Cerebellar nuclear complex (tissue), 1 donor: ENCODE results near the gene CHMP2A.
"Not testable (repeated sequence)": the region's sequence is repeated elsewhere in the genome, so short reads cannot be mapped to it uniquely, and the experiment has no call there.

Experiments used
- DNase-seq, 2 experiments: peaks; one replicate each; lab custom pipeline; 2025; lab: John Stamatoyannopoulos, UW

The CHMP2A gene

DNA sequence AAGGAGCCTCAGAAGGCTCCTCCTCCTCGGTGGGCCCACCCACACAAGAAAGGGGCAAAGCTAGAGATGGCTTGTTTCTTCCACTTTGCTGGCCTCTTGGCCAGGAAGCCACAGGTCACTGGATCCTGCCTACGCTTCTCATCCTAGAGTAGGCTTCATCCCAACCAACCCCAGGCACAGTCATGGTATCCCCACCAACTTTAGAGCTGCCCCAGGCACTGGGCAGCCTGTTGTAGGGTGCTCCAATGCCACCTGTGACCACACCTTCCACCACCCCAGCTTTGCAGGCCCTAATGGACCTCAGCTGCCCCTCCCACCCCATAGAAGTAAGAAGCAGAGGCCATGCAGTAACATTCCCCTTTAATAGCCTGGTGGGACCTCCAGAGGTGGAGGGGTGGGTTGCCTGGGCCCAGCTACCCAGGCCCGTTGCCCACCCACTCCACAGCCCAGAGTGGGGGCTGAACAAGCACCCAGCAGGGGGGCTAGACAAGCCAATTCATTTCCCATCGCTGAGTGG, 522 bp upstream of the CHMP2A start:
- no peak for DNase-seq

DNA sequence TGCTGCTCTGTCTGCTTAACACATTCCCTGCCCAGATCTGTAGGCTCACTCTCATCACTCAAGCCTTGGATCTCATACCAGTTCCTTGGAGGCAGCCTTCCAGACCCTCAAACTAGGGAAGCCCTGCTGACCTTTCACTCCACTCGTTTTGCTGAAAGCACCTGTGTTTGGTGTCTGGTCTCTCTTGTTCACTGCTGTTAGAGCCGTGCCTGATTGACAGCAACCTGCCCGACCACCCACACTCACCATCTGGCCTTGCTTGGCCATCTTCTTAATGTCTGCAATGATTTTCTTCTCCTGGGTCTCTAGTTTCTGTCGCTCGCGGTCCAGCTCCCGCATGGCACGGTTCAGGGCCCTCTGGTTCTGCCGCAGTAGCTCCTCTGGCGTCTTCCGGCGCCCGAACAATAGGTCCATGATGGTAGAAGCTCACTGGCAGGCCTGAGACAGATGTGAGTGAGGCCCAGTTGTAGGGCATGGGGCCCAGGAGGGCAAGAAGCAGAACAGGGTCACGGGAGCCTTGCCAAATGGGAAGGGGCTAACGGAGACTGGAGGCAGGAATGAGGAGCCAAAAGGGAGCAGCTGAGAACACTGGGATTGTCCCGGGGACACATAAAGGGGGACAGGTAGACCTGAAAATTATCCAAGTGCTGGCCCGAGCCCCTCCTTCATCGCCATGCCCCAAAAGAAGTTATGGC, 959 bp downstream of the CHMP2A start:
- no peak for DNase-seq

DNA sequence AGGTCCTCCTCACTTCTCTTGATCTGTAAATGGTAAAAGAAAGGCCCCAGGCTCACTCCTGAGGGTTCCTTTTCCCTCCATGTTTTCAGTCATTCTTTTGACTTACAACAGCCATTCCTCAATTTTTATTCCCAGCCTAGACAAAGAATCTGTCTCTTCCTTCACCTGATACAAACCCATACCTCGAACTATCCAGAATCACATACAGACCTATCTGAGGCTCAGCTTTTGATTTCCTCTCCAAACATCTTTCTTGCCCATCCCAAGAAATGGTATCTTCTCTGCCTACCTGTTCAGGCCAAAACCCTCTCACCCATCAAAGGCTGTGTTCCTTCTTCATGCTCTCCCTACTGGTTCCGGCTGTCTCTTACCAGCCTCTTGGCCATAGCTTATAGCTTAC, 2.2 kb downstream of the CHMP2A start:
- DNase-seq: no peak

DNA sequence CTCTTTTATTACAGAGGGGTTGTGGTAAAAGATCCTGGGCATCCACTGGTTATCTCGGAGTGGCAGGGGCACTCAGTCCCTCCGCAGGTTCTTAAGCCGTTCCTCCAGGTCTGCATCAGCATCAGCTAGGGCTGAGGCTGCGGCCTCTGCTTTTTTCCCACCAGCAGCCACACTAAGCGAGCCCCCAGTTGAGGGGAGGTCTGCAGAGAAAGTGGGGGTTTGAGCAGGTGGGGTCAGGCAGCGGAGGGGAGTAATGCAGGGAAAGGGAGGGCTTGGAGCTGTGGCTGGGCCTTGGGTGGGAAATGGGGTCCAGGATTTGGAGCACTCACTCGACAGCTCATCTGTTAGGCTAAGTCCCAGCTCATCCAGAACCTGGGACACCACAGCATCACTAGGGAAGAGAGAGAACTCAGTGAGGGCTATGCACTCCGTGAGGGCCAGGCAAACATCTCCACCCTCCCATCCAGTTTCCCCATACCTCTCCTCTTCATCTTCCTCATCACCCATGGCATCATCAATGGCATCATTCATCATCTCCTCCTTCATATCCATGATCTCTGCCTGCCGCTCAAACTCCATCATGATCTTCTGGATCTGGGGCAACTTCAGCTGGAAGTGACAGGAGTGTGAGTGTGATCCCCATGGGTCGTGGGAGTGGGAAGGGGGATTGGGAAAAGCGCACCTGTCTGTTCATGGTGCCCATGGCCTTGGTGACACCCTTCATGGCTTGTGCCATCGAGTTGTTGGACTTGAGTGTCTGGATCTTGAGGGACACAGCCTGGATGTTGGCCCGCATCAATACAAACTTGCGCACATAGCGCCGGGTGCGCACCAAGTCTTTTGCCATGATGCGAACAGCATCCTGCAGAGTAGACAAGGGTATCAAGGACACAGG, 3.1 kb downstream of the CHMP2A start:
- no peak for DNase-seq

DNA sequence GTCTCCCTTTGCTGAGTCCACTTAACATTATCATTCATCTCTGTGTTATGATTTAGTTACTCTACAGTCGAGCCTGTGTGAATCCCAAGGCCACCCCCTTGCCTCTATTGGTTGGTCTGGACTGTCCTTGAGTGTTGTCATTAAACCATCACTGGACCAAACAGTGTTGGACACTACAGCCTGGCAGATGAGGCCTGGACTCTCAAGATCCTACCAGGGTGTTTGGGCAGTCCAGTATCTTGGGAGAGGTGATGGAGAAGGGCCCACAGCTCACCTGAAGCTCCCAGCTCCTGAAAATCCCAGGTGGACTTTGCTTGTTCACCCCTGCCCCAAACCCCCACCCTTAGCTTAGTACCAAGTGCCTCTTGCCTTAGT, 3.8 kb downstream of the CHMP2A start:
- no peak for DNase-seq

DNA sequence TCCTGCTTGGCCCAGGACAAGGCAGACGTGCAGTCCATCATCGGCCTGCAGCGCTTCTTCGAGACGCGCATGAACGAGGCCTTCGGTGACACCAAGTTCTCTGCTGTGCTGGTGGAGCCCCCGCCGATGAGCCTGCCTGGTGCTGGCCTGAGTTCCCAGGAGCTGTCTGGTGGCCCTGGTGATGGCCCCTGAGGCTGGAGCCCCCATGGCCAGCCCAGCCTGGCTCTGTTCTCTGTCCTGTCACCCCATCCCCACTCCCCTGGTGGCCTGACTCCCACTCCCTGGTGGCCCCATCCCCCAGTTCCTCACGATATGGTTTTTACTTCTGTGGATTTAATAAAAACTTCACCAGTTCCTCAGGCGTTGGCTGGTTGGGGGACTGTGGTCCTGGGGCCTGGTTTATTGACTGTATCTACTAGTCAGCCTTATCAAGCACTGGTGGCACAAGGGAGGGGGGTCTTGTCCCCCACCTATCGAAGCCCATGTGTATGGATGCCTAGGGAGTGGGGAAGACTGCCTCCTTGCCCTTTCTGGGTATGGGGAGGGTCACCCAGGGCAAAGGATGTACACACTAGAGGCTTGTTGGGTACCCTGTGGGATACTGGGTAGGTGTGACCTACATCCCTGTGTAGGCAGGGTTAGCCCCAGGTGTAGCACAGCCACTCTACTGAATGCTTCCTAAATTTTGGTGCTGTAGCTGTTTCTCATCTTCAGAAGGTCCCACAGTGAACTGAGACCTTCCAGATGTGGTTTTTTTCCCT, 4.4 kb downstream of the CHMP2A start:
- no peak for DNase-seq

DNA sequence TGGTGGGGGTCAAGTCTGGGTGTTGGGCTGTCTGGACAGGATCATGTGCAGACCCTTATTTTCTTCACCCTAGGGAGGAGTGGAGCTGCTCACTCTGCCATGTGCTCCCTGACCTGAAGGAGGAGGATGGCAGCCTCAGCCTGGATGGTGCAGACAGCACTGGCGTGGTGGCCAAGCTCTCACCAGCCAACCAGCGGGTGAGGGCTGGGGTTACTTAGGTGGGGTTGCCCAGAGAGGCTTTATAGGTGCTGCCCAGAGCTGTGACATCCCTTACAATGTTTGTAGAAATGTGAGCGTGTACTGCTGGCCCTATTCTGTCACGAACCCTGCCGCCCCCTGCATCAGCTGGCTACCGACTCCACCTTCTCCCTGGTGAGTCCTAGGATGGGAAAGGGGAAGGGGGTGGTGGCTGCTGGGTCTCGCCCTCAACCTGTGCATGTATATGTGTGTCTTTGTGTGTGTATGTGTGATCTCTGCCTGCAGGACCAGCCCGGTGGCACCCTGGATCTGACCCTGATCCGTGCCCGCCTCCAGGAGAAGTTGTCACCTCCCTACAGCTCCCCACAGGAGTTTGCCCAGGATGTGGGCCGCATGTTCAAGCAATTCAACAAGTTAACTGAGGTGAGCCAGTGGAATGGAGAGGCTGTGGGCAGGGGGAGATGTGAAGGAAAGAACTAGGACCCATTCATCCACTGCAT, 5.1 kb downstream of the CHMP2A start:
- no peak for DNase-seq

DNA sequence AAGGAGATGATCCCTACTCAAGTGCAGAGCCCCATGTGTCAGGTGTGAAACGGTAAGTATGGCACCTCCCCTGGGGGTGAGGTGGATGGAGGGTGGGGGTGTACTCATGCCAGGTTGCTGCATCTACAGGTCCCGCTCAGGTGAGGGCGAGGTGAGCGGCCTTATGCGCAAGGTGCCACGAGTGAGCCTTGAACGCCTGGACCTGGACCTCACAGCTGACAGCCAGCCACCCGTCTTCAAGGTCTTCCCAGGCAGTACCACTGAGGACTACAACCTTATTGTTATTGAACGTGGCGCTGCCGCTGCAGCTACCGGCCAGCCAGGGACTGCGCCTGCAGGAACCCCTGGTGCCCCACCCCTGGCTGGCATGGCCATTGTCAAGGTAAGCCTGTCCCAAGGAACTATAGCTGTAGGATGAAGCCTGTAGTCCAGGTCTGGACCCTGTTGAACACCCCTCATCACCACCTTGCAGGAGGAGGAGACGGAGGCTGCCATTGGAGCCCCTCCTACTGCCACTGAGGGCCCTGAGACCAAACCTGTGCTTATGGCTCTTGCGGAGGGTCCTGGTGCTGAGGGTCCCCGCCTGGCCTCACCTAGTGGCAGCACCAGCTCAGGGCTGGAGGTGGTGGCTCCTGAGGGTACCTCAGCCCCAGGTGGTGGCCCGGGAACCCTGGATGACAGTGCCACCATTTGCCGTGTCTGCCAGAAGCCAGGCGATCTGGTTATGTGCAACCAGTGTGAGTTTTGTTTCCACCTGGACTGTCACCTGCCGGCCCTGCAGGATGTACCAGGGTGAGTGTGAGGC, 5.8 kb downstream of the CHMP2A start:
- no peak for DNase-seq

DNA sequence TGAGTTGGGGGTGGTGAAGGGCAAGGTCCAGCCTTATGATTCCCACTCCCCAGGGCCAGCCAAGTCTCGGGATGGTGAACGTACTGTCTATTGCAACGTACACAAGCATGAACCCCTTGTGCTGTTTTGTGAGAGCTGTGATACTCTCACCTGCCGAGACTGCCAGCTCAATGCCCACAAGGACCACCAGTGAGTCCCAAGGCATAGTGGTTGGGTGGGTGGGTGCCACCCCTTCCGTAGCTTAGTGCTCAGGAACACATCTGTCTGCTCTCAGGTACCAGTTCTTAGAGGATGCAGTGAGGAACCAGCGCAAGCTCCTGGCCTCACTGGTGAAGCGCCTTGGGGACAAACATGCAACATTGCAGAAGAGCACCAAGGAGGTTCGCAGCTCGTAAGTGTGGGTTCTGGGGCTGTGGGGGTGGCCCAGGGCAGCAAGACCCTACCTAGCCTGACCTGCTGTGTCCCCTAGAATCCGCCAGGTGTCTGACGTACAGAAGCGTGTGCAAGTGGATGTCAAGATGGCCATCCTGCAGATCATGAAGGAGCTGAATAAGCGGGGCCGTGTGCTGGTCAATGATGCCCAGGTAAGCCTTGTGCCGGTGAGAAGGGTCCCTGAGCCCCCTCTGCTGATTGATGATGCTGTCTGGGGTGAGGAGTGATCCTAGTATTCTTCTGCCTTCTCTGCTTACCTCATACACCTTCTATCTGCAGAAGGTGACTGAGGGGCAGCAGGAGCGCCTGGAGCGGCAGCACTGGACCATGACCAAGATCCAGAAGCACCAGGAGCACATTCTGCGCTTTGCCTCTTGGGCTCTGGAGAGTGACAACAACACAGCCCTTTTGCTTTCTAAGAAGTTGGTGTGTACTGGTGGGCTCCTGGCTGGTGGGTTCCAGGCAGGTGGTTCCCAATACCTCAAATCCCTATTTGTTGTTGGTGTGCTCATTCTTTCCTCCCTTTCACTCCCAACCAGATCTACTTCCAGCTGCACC, 7.3 kb downstream of the CHMP2A start:
- DNase-seq: no peak

DNA sequence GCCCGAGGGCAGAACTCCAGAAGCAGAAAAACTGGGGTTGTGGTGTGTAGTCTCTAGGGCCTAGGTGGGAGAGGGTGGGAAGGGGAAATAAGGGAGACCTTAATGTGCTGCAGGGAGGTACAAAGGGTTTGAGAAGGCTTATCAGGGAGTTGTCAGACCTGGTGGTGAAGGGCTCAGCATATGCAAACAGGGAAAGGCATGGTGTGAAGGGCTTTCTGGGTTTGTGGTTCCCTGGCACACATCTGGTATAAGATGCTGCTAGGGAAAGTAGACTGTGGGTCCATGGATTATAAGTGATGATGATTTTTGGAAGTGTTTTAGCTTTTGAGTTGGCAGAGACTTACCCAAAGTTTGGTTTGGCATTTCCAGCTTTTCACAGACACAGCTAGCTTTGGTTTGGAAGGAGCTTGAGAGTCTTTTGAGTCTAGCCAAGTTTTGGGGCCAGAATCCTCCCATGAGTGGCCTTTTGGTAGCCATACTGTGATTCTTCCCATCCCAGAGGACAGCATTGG, 8.8 kb downstream of the CHMP2A start:
- no peak for DNase-seq

DNA sequence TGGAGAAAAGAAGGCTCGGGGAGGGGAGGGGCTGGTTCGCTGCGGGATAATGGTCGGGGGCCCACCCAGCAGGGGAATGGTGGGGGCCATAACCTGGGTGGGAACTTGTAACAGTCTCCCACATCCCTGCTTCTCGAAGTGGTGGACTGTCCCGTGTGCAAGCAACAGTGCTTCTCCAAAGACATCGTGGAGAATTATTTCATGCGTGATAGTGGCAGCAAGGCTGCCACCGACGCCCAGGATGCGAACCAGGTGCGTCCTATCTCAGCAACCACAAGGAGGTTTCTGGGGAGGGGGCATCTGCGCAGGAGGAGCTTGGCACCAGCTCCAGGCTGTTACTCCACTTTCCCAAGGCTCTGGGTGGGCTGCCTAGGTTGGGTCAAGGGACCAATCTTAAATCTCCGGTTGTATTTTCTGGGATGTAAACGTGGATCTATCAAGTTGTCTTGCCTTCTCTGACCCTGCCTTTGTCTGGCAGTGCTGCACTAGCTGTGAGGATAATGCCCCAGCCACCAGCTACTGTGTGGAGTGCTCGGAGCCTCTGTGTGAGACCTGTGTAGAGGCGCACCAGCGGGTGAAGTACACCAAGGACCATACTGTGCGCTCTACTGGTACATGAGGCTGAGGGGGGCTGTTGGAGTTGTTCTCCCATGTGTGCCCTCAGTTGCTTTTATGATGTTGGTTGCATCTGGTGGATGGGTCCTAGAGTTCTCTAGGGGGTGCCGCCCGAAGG, 9.5 kb downstream of the CHMP2A start:
- DNase-seq: no peak

DNA sequence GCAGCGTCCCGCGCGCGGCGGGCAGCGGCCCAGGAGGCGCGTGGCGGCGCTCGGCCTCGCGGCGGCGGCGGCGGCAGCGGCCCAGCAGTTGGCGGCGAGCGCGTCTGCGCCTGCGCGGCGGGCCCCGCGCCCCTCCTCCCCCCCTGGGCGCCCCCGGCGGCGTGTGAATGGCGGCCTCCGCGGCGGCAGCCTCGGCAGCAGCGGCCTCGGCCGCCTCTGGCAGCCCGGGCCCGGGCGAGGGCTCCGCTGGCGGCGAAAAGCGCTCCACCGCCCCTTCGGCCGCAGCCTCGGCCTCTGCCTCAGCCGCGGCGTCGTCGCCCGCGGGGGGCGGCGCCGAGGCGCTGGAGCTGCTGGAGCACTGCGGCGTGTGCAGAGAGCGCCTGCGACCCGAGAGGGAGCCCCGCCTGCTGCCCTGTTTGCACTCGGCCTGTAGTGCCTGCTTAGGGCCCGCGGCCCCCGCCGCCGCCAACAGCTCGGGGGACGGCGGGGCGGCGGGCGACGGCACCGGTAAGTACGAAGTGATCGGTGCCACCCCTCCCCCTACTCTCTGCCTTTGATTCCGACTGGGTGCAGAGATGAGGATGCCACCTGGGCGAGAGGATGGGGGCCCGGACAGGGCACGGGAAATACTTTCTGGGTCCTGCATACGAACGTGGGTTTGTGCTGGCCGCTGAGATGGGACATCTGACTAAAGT, 10.2 kb downstream of the CHMP2A start:
- DNase-seq: no peak

DNA sequence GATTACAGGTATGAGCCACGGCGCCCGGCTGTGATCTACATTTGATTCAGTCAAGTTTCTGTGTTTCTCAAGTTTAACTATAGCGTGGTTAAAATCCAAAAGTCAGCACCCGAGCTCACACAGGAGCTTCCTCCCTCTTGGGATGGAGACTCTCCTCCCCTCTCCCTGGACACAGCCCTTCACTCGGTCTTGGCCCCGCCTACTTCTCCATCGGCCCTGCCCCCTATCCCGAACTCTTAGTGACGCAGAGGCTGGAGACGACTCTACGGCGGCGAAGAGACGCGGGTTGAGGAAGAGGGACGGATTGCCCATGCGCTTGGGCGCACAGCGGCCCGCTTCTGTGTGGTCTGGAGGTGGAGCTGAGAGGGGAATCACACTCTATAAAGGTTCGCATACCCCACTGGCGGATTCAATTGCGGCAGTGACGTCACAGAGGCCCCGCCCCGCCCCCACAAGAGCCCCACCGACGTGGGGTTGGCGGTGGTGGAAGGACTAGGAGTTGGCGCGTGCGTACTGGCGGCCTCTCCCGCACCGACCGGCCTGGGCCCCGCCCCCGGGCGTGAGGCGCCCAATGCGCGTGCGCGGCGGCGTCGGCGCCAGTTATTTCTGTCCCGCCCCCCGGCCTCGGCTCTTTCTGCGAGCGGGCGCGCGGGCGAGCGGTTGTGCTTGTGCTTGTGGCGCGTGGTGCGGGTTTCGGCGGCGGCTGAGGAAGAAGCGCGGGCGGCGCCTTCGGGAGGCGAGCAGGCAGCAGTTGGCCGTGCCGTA, 10.9 kb downstream of the CHMP2A start, which contains the start of gene TRIM28:
TRIM28 (plus strand) TSS at position 239 of the 765 bp plus-strand sequence. CDS start 694 bp downstream, outside the sequence.
- DNase-seq: no peak

DNA sequence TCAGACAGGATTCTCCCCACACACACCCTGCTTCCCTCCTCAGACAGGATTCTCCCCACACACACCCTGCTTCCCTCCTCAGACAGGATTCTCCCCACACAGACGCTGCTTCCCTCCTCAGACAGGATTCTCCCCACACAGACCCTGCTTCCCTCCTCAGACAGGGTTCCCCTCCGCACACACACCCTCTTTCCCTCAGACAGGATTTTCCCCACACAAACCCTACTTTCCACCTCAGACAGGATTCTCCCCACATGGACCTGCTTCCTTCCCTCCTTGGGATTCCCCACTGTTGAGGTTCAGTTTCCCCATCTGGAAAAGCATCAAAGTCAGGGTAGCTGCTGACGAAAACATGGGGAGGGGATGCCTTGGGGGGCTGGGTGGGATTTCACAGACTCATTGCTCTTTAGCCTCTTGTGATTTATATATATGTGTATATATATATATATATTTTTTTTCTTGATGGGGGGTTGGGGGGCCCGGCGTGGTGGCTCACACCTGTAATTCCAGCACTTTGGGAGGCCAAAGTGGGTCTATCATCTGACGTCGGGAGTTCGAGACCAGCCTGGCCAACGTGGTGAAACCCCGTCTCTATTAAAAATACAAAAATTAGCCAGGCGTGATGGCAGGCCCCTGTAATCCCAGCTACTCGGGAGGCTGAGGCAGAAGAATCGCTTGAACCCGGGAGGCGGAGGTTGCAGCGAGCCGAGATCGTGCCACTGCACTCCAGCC, 12.1 kb downstream of the CHMP2A start:
- DNase-seq: not testable (repeated sequence)

DNA sequence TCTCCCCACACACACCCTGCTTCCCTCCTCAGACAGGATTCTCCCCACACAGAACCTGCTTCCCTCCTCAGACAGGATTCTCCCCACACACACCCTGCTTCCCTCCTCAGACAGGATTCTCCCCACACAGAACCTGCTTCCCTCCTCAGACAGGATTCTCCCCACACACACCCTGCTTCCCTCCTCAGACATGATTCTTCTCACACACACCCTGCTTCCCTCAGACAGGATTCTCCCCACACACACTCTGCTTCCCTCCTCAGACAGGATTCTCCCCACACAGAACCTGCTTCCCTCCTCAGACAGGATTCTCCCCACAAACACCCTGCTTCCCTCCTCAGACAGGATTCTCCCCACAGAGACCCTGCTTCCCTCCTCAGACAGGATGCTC, 15.7 kb downstream of the CHMP2A start:
- not testable (repeated sequence) for DNase-seq
